ENCODE data around the gene PRICKLE4. TPM values are rescaled to one million over a fixed set of nuclear protein-coding genes. Genes with fewer than 3 reads are reported as not detected.
"Not testable (repeated sequence)": the region's sequence is repeated elsewhere in the genome, so short reads cannot be mapped to it uniquely, and the experiment has no call there.

The PRICKLE4 gene
- total RNA-seq, 1 experiment from 2014 or later = 2.9 TPM

- H3K9me2 ChIP-seq (ENCODE audit: insufficient read depth) = no peaks in the 10 kb centered on the region
These were observed 17.1 kb upstream of the PRICKLE4 start for GRCh38 chr6:41763470-41763869.

GRCh38 chr6:41766043-41766664 is 14.4 kb upstream of the PRICKLE4 start:
- peaks cover 8 to 21% of the 10 kb centered on the region in 2 experiments; a peak in 3 of 4 replicates for H3K4me1 ChIP-seq (ENCODE audit: control insufficient read depth in 1 of 2, insufficient read depth in 2 of 2, low read length in 2 of 2)
- H3K9me3 ChIP-seq (ENCODE audit: control insufficient read depth in 1 of 2, insufficient read depth in 1 of 2, low read depth in 1 of 2, low read length in 2 of 2); RAD21 ChIA-PET (ENCODE audit: low non-redundant PET in 1 of 2, low total read pairs in 2 of 2, uncharacterized antibody in 2 of 2, unreplicated experiment in 2 of 2); H3K79me2 ChIP-seq (ENCODE audit: insufficient read depth, low read length); H3K9me2 ChIP-seq (ENCODE audit: insufficient read depth); DNase-seq (ENCODE audit: low read depth, low spot score); intact Hi-C loops (cut with micrococcal nuclease); BruUV-seq (replicated peaks); H2AFZ ChIP-seq (ENCODE audit: low read depth, low read length, poor library complexity, severe bottlenecking); H3K9ac ChIP-seq (ENCODE audit: low read length); H3K27me3 ChIP-seq (ENCODE audit: insufficient read depth, low read length); H3K36me3 ChIP-seq (ENCODE audit: control insufficient read depth in 1 of 2, insufficient read depth in 2 of 2, low read length in 2 of 2); H3K4me3 ChIP-seq (replicated peaks in 1 of 2; ENCODE audit: low read depth in 1 of 2, low read length in 2 of 2); ATAC-seq; H3K27ac ChIP-seq (ENCODE audit: low read depth, low read length); POLR2A ChIA-PET; H3K4me2 ChIP-seq (ENCODE audit: low read length); H4K20me1 ChIP-seq (ENCODE audit: insufficient read depth): not testable (repeated sequence)
- CTCF ChIA-PET = interaction anchor here (1.0 kb wide), 1 partner anchor 10 kb away, joined by 3 read pairs; no protein-coding TSS in a partner anchor

More at GRCh38 chr6:41763470-41763869, 17.1 kb upstream of the PRICKLE4 start:
- no peaks in the 10 kb centered on the region for H3K9me3 ChIP-seq (ENCODE audit: control insufficient read depth in 1 of 2, insufficient read depth in 1 of 2, low read depth in 1 of 2, low read length in 2 of 2)
- RAD21 ChIA-PET (ENCODE audit: low non-redundant PET in 1 of 2, low total read pairs in 2 of 2, uncharacterized antibody in 2 of 2, unreplicated experiment in 2 of 2) = no interaction called here
- POLR2A ChIA-PET = no interaction called here
- H3K9ac ChIP-seq (ENCODE audit: low read length) = no peak overlapping the region
- TF ChIP-seq POLR2A (IDR thresholded peaks at IDR 0.05; ENCODE audit: borderline replicate concordance, extremely low read depth, insufficient read depth, insufficient read length) = no peak
- no peak for TF ChIP-seq MAX (IDR thresholded peaks at IDR 0.05)
- TF ChIP-seq POLR2AphosphoS5 (IDR thresholded peaks at IDR 0.05; ENCODE audit: low read depth, low read length) = no peak
- no peak for TF ChIP-seq JUND (IDR thresholded peaks at IDR 0.05)
- TF ChIP-seq RAD21 (IDR thresholded peaks at IDR 0.05; ENCODE audit: low read depth) = no peak
- no peak for TF ChIP-seq ZBTB33 (IDR thresholded peaks at IDR 0.05; ENCODE audit: extremely low read depth, insufficient replicate concordance, low read length)
- no peaks in the 10 kb centered on the region for H3K36me3 ChIP-seq (ENCODE audit: control insufficient read depth in 1 of 2, insufficient read depth in 2 of 2, low read length in 2 of 2)
- no peak overlapping the region for H3K27ac ChIP-seq (ENCODE audit: low read depth, low read length)
- CTCF ChIA-PET = no interaction called here
- H3K4me1 ChIP-seq (ENCODE audit: control insufficient read depth in 1 of 2, insufficient read depth in 2 of 2, low read length in 2 of 2) = peaks cover 4 to 13% of the 10 kb centered on the region in 2 experiments; a peak in 3 of 4 replicates
- H4K20me1 ChIP-seq (ENCODE audit: insufficient read depth) = no peaks in the 10 kb centered on the region
- DNase-seq (ENCODE audit: low read depth, low spot score) (no peak), ATAC-seq (no peak)
- intact Hi-C loops (cut with micrococcal nuclease) = no loop called here
- BruUV-seq (replicated peaks) = no TSS peak
- no peak overlapping the region for H3K4me3 ChIP-seq (replicated peaks in 1 of 2; ENCODE audit: low read depth in 1 of 2, low read length in 2 of 2)
- H2AFZ ChIP-seq (ENCODE audit: low read depth, low read length, poor library complexity, severe bottlenecking) = no peak overlapping the region
- no peaks in the 10 kb centered on the region for H3K79me2 ChIP-seq (ENCODE audit: insufficient read depth, low read length)
- no peak overlapping the region for H3K4me2 ChIP-seq (ENCODE audit: low read length)
- H3K27me3 ChIP-seq (ENCODE audit: insufficient read depth, low read length) = no peaks in the 10 kb centered on the region

All from HCT116 (cell line).